NOMO-1 treated with DMSO at 0.1 percent for 48 hours (cell line): ENCODE data around the gene MSI2.
A peak's percentile ranks its signal among the peaks of the same experiment; 100 is the strongest.

ENCODE experiments used
- DNase-seq: peaks from one replicate; lab custom pipeline; 2025; ENCODE audit not compliant: unreplicated experiment; lab: John Stamatoyannopoulos, UW

The MSI2 gene

GRCh38 chr17:57584050-57584551 is 327.8 kb downstream of the MSI2 start:
- no peak for DNase-seq

- no peak for DNase-seq
Measured at GRCh38 chr17:57585341-57586195, 329.2 kb downstream of the MSI2 start.

- DNase-seq: no peak
Measured at GRCh38 chr17:57586196-57586740, 329.9 kb downstream of the MSI2 start.

- no peak for DNase-seq
Measured at GRCh38 chr17:57586742-57587141, 330.4 kb downstream of the MSI2 start.

GRCh38 chr17:57587193-57587969 is 331.1 kb downstream of the MSI2 start:
- DNase-seq: no peak

- DNase-seq: no peak
Measured at GRCh38 chr17:57588086-57588485, 331.8 kb downstream of the MSI2 start.

GRCh38 chr17:57589151-57590034 is 333.1 kb downstream of the MSI2 start:
- no peak for DNase-seq

- DNase-seq: peak; percentile 3
Measured at GRCh38 chr17:57593739-57594462, 337.6 kb downstream of the MSI2 start.

- no peak for DNase-seq
Measured at GRCh38 chr17:57594767-57595166, 338.4 kb downstream of the MSI2 start.

GRCh38 chr17:57595426-57595825 is 339.1 kb downstream of the MSI2 start:
- no peak for DNase-seq

- DNase-seq: no peak
Measured at GRCh38 chr17:57595947-57596695, 339.8 kb downstream of the MSI2 start.

GRCh38 chr17:57597101-57597500 is 340.8 kb downstream of the MSI2 start:
- DNase-seq: no peak

- DNase-seq: no peak
Measured at GRCh38 chr17:57597531-57598453, 341.5 kb downstream of the MSI2 start.

GRCh38 chr17:57599271-57600045 is 343.1 kb downstream of the MSI2 start:
- peak; percentile 27 for DNase-seq

GRCh38 chr17:57600074-57600473 is 343.8 kb downstream of the MSI2 start:
- DNase-seq: no peak

- DNase-seq: no peak
Measured at GRCh38 chr17:57601143-57601735, 344.9 kb downstream of the MSI2 start.

- DNase-seq: no peak
Measured at GRCh38 chr17:57602896-57603295, 346.6 kb downstream of the MSI2 start.
